WTC11 (cell line): ENCODE data around the gene MEP1B. TPM values are rescaled to one million over a fixed set of nuclear protein-coding genes. Genes with fewer than 3 reads are reported as not detected.
"Not testable (repeated sequence)": the region's sequence is repeated elsewhere in the genome, so short reads cannot be mapped to it uniquely, and the experiment has no call there.

ENCODE experiments used
- ATAC-seq: fragments of 200-7000 bp; cut with Tn5 transposase; 2 replicates; pipeline ENCODE4 v1.10.0; 2021; ENCODE audit warnings: mild to moderate bottlenecking, moderate library complexity
- CTCF ChIA-PET: fragments of 300-600 bp; sonication (Branson Sonifier 250); formaldehyde crosslinking; loops from one replicate; lab custom pipeline; 2021; ENCODE audit warnings: antibody characterized with exemption; lab: Charles Lee
- POLR2A ChIA-PET: fragments of 350-600 bp; sonication (Branson Sonifier 250); formaldehyde crosslinking; loops from one replicate; lab custom pipeline; 2021; ENCODE audit warnings: antibody characterized with exemption; lab: Charles Lee
- DNase-seq: peaks from one replicate; pipeline ENCODE4 v3.0.0; 2021; ENCODE audit warnings: low spot score
- H3K27ac Mint-ChIP-seq: 2 replicates; pipeline ENCODE4 v1.8.0; 2021; ENCODE audit warnings: mixed read lengths
- H3K27me3 Mint-ChIP-seq: 2 replicates; pipeline ENCODE4 v1.8.0; 2021; ENCODE audit warnings: low read depth, mild to moderate bottlenecking, moderate library complexity, mixed read lengths
- H3K36me3 Mint-ChIP-seq: 2 replicates; pipeline ENCODE4 v1.8.0; 2021; ENCODE audit warnings: mixed read lengths
- H3K4me1 Mint-ChIP-seq: 2 replicates; pipeline ENCODE4 v1.8.0; 2022; ENCODE audit warnings: mixed read lengths
- H3K4me3 Mint-ChIP-seq: 2 replicates; pipeline ENCODE4 v1.8.0; 2021; ENCODE audit warnings: mild to moderate bottlenecking, moderate library complexity, mixed read lengths
- H3K9me3 Mint-ChIP-seq: 2 replicates; pipeline ENCODE4 v1.8.0; 2021; ENCODE audit warnings: mixed read lengths
- AFF4 ChIP-seq: sonication (generic); formaldehyde crosslinking; IDR thresholded peaks from 2 replicates; pipeline ENCODE4 v1.8.1; 2023; ENCODE audit warnings: mild to moderate bottlenecking, missing genetic modification reagents, borderline replicate concordance
- CREB1 ChIP-seq: sonication (generic); formaldehyde crosslinking; IDR thresholded peaks from 2 replicates; pipeline ENCODE4 v1.8.0; 2023; ENCODE audit warnings: mild to moderate bottlenecking, missing genetic modification reagents
- CTCF ChIP-seq: fragments of 200-600 bp; IDR thresholded peaks from 2 replicates; pipeline ENCODE4 v1.8.0; 2022; ENCODE audit warnings: antibody characterized with exemption
- ETV6 ChIP-seq: sonication (generic); formaldehyde crosslinking; IDR thresholded peaks from 2 replicates; pipeline ENCODE4 v1.8.1; 2022; ENCODE audit warnings: mild to moderate bottlenecking, missing genetic modification reagents
- GABPB1 ChIP-seq: sonication (generic); formaldehyde crosslinking; IDR thresholded peaks from 2 replicates; pipeline ENCODE4 v1.8.1; 2023; ENCODE audit warnings: mild to moderate bottlenecking, missing genetic modification reagents
- JUN ChIP-seq: sonication (generic); formaldehyde crosslinking; IDR thresholded peaks from 2 replicates; pipeline ENCODE4 v1.8.0; 2023; ENCODE audit warnings: mild to moderate bottlenecking, missing genetic modification reagents
- KAT7 ChIP-seq: sonication (generic); formaldehyde crosslinking; IDR thresholded peaks from 2 replicates; pipeline ENCODE4 v1.8.1; 2023; ENCODE audit warnings: missing genetic modification reagents, mild to moderate bottlenecking, borderline replicate concordance
- MLX ChIP-seq: sonication (generic); formaldehyde crosslinking; IDR thresholded peaks from 2 replicates; pipeline ENCODE4 v1.8.1; 2023; ENCODE audit warnings: mild to moderate bottlenecking, missing genetic modification reagents, moderate library complexity
- NR3C1 ChIP-seq: sonication (generic); formaldehyde crosslinking; conservative IDR thresholded peaks from 2 replicates; pipeline ENCODE4 v1.8.1; 2023; ENCODE audit warnings: low read depth, mild to moderate bottlenecking, missing genetic modification reagents
- SMAD3 ChIP-seq: sonication (generic); formaldehyde crosslinking; IDR thresholded peaks from 2 replicates; pipeline ENCODE4 v1.8.0; 2022; ENCODE audit warnings: missing genetic modification reagents, mild to moderate bottlenecking, borderline replicate concordance
- STAT6 ChIP-seq: sonication (generic); formaldehyde crosslinking; conservative IDR thresholded peaks from 2 replicates; pipeline ENCODE4 v1.8.1; 2023; ENCODE audit warnings: mild to moderate bottlenecking, low read depth, missing genetic modification reagents, moderate library complexity
- TEAD1 ChIP-seq: sonication (generic); formaldehyde crosslinking; IDR thresholded peaks from 2 replicates; pipeline ENCODE4 v1.8.0; 2022; ENCODE audit warnings: mild to moderate bottlenecking, missing genetic modification reagents
- ZNF281 ChIP-seq: sonication (generic); formaldehyde crosslinking; IDR thresholded peaks from 2 replicates; pipeline ENCODE4 v1.8.0; 2023; ENCODE audit warnings: mild to moderate bottlenecking, missing genetic modification reagents
- ZNF396 ChIP-seq: fragments of 250-450 bp; sonication (Bioruptor Pico); IDR thresholded peaks from 2 replicates; pipeline ENCODE4 v1.8.0; 2021; ENCODE audit warnings: mild to moderate bottlenecking, moderate library complexity, borderline replicate concordance
- total RNA-seq: library from RNA; stranded (reverse); gene quantifications from 3 replicates; pipeline ENCODE4 v1.2.3, GENCODE V29; 2021

The MEP1B gene
- total RNA-seq, 1 experiment from 2014 or later: not detected

GRCh38 chr18:32158108-32158624, 31.7 kb upstream of the MEP1B start:
- ChIA-PET CTCF (interaction anchor here (0.5 to 5.3 kb wide), 49 partner anchors 9 to 1043 kb away, joined by 3 to 86 read pairs (median 4); partner anchors contain the start of gene GAREM1), POLR2A (no interaction called here)
- TF ChIP-seq CTCF: peak; percentile 59
- 0 out of 2 replicates have a peak, but pooled peaks have one; percentile 27 for TF ChIP-seq TEAD1 (CRISPR knock-in tag)
- peak; percentile 33; the same call in 1 of the 2 replicates for TF ChIP-seq ETV6
- TF ChIP-seq CREB1 (CRISPR knock-in tag): no peak
- H3K9me3 Mint-ChIP-seq: 0 out of 2 replicates have a peak, but pooled peaks cover 3% of the 10 kb centered on the region
- no peaks in the 10 kb centered on the region for H3K36me3 Mint-ChIP-seq
- no peak overlapping the region for H3K27ac Mint-ChIP-seq
- peaks cover 9% of the 10 kb centered on the region for H3K4me1 Mint-ChIP-seq
- ATAC-seq (peak; percentile 96), DNase-seq (peak; percentile 84)
- peak overlapping the region; percentile 53 for H3K4me3 Mint-ChIP-seq
- no peaks in the 10 kb centered on the region for H3K27me3 Mint-ChIP-seq

- ATAC-seq, POLR2A ChIA-PET: not testable (repeated sequence)
- CTCF ChIA-PET: interaction anchor here (0.6 to 5.3 kb wide), 29 partner anchors 8 to 1043 kb away, joined by 3 to 86 read pairs (median 5); partner anchors contain the start of gene GAREM1
Measured at GRCh38 chr18:32158631-32159030, 31.2 kb upstream of the MEP1B start.

GRCh38 chr18:32160547-32160946, 29.3 kb upstream of the MEP1B start:
- ATAC-seq: no peak
- DNase-seq: no peak
- H3K27ac Mint-ChIP-seq: no peak overlapping the region
- no peak overlapping the region for H3K4me3 Mint-ChIP-seq
- H3K27me3 Mint-ChIP-seq: no peaks in the 10 kb centered on the region
- H3K9me3 Mint-ChIP-seq: no peaks in the 10 kb centered on the region
- peaks cover 9% of the 10 kb centered on the region for H3K4me1 Mint-ChIP-seq
- CTCF ChIA-PET: interaction anchor here (1.6 to 2.6 kb wide), 2 partner anchors 79 to 391 kb away, joined by 3 to 9 read pairs; no protein-coding TSS in a partner anchor
- no peaks in the 10 kb centered on the region for H3K36me3 Mint-ChIP-seq
- POLR2A ChIA-PET: no interaction called here
- TF ChIP-seq ZNF396 (CRISPR knock-in tag) (no peak), MLX (CRISPR knock-in tag) (no peak), NR3C1 (no peak), ZNF281 (CRISPR knock-in tag) (no peak), STAT6 (no peak), SMAD3 (CRISPR knock-in tag) (no peak), KAT7 (CRISPR knock-in tag) (no peak), GABPB1 (CRISPR knock-in tag) (no peak), JUN (no peak), AFF4 (CRISPR knock-in tag) (no peak)

More at GRCh38 chr18:32158631-32159030, 31.2 kb upstream of the MEP1B start:
- not testable (repeated sequence) for H3K9me3 Mint-ChIP-seq, H3K4me1 Mint-ChIP-seq, H3K27ac Mint-ChIP-seq, DNase-seq, H3K27me3 Mint-ChIP-seq, H3K36me3 Mint-ChIP-seq
- peak overlapping the region; percentile 53 for H3K4me3 Mint-ChIP-seq
